Measurements from ENCODE around the gene TCF3.

- TF ChIP-seq POLR2A (IDR thresholded peaks at IDR 0.05; ENCODE audit: low read depth, low read length) (no peak), POLR2AphosphoS5 (IDR thresholded peaks at IDR 0.05; ENCODE audit: low read depth, low read length) (no peak), TAF1 (IDR thresholded peaks at IDR 0.05; ENCODE audit: borderline replicate concordance, low read depth, low read length) (no peak)
Observed at GRCh38 chr19:1631557-1632100, 20.8 kb downstream of the TCF3 start.
